GM12872 (cell line): Measurements from ENCODE around the gene CEPT1.

Source experiments
- CTCF ChIP-seq: IDR thresholded peaks from 3 replicates; pipeline ENCODE4 v1.5.1; 2011; ENCODE audit warnings: low read depth, mild to moderate bottlenecking, low read length, moderate library complexity; ENCODE audit not compliant: insufficient read depth

Gene CEPT1

GRCh38 chr1:111218701-111219556, 78.9 kb downstream of the CEPT1 start:
- no peak for TF ChIP-seq CTCF

GRCh38 chr1:111219557-111220286, 79.7 kb downstream of the CEPT1 start:
- no peak for TF ChIP-seq CTCF

- TF ChIP-seq CTCF = no peak
Measured at GRCh38 chr1:111220302-111220890, 80.4 kb downstream of the CEPT1 start.

- no peak for TF ChIP-seq CTCF
Measured at GRCh38 chr1:111221276-111221632, 81.2 kb downstream of the CEPT1 start.

- 0 out of 3 replicates have a peak, but pooled peaks have one; percentile 8 for TF ChIP-seq CTCF
Measured at GRCh38 chr1:111221633-111222291, 81.7 kb downstream of the CEPT1 start.

- peak; percentile 97 for TF ChIP-seq CTCF
Measured at GRCh38 chr1:111222308-111223125, 82.5 kb downstream of the CEPT1 start.
